ENCODE results near the gene OLIG2.

- TF ChIP-seq POLR2A (IDR thresholded peaks at IDR 0.05): no peak
- TF ChIP-seq, protein P1, sequence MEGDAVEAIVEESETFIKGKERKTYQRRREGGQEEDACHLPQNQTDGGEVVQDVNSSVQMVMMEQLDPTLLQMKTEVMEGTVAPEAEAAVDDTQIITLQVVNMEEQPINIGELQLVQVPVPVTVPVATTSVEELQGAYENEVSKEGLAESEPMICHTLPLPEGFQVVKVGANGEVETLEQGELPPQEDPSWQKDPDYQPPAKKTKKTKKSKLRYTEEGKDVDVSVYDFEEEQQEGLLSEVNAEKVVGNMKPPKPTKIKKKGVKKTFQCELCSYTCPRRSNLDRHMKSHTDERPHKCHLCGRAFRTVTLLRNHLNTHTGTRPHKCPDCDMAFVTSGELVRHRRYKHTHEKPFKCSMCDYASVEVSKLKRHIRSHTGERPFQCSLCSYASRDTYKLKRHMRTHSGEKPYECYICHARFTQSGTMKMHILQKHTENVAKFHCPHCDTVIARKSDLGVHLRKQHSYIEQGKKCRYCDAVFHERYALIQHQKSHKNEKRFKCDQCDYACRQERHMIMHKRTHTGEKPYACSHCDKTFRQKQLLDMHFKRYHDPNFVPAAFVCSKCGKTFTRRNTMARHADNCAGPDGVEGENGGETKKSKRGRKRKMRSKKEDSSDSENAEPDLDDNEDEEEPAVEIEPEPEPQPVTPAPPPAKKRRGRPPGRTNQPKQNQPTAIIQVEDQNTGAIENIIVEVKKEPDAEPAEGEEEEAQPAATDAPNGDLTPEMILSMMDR (IDR thresholded peaks at IDR 0.05): no peak
Measured at GRCh38 chr21:33011462-33011861, 14.3 kb upstream of the OLIG2 start.
